DOHH2 (cell line): ENCODE data around the gene ZNF385C.

Source experiments
- H3F3A ChIP-seq: fragments of 200-600 bp; sonication (generic), shearing (Covaris generic); 2 replicates; pipeline ENCODE4 v1.6.0; 2016; ENCODE audit warnings: antibody characterized with exemption, mild to moderate bottlenecking; ENCODE audit not compliant: control insufficient read depth, insufficient read depth
- H3K27ac ChIP-seq: fragments of 200-600 bp; sonication (generic); 2 replicates; pipeline ENCODE4 v1.5.1; 2014; ENCODE audit warnings: low read depth, mild to moderate bottlenecking, low read length, moderate library complexity
- H3K27me3 ChIP-seq: fragments of 200-600 bp; sonication (generic); 2 replicates; pipeline ENCODE4 v1.6.1; 2014; ENCODE audit warnings: mild to moderate bottlenecking, low read length, mixed read lengths; ENCODE audit not compliant: control insufficient read depth
- H3K36me3 ChIP-seq: fragments of 200-600 bp; sonication (generic); 2 replicates; pipeline ENCODE4 v1.6.1; 2014; ENCODE audit warnings: mild to moderate bottlenecking, low read length, moderate library complexity, mixed read lengths; ENCODE audit not compliant: control insufficient read depth
- H3K4me1 ChIP-seq: fragments of 200-600 bp; sonication (generic); 2 replicates; pipeline ENCODE4 v1.6.1; 2014; ENCODE audit warnings: mild to moderate bottlenecking, low read length, mixed read lengths; ENCODE audit not compliant: control insufficient read depth
- H3K4me2 ChIP-seq: fragments of 200-600 bp; sonication (generic); 2 replicates; pipeline ENCODE4 v1.6.0; 2014; ENCODE audit warnings: mild to moderate bottlenecking, low read length, moderate library complexity
- H3K4me3 ChIP-seq: fragments of 200-600 bp; sonication (generic); 2 replicates; pipeline ENCODE4 v1.5.1; 2014; ENCODE audit warnings: mild to moderate bottlenecking, low read length, mixed read lengths
- H3K79me2 ChIP-seq: fragments of 200-600 bp; sonication (generic); 2 replicates; pipeline ENCODE4 v1.6.1; 2014; ENCODE audit warnings: mild to moderate bottlenecking, low read length, mixed read lengths; ENCODE audit not compliant: control insufficient read depth
- H3K9me2 ChIP-seq: fragments of 200-600 bp; sonication (generic); replicated peaks from 2 replicates; pipeline ENCODE4 v1.6.1; 2014; ENCODE audit warnings: mild to moderate bottlenecking, low read length, mixed read lengths; ENCODE audit not compliant: control insufficient read depth
- H3K9me3 ChIP-seq: fragments of 200-600 bp; sonication (generic); 2 replicates; pipeline ENCODE4 v1.6.1; 2014; ENCODE audit warnings: antibody characterized with exemption, low read length, mixed read lengths; ENCODE audit not compliant: control insufficient read depth, insufficient read depth
- H4K20me1 ChIP-seq: fragments of 200-600 bp; sonication (generic); 2 replicates; pipeline ENCODE4 v1.6.0; 2014; ENCODE audit warnings: low read depth, mild to moderate bottlenecking, antibody characterized with exemption, low read length, moderate library complexity; ENCODE audit not compliant: control insufficient read depth, insufficient read depth
- CTCF ChIP-seq: fragments of 200-600 bp; sonication (generic); IDR thresholded peaks from one replicate; pipeline ENCODE4 v1.5.1; 2014; ENCODE audit warnings: antibody characterized with exemption, mild to moderate bottlenecking, low read depth, low read length; ENCODE audit not compliant: poor library complexity, severe bottlenecking
- EZH2phosphoT487 ChIP-seq: fragments of 200-600 bp; sonication (generic); IDR thresholded peaks from 2 replicates; pipeline ENCODE4 v1.6.1; 2017; ENCODE audit warnings: borderline replicate concordance, mild to moderate bottlenecking, antibody characterized with exemption, low read length, moderate library complexity, mixed read lengths

The ZNF385C gene

GRCh38 chr17:42120161-42120769 is 22.0 kb upstream of the ZNF385C start:
- no peak overlapping the region for H3K27ac ChIP-seq
- peaks cover 50% of the 10 kb centered on the region for H3K36me3 ChIP-seq
- peak overlapping the region; percentile 90 for H3K4me2 ChIP-seq
- no peaks in the 10 kb centered on the region for H3K9me3 ChIP-seq
- peaks cover 2% of the 10 kb centered on the region for H3F3A ChIP-seq
- peaks cover 6% of the 10 kb centered on the region for H3K79me2 ChIP-seq
- no peaks in the 10 kb centered on the region for H3K27me3 ChIP-seq
- H3K4me3 ChIP-seq: peak overlapping the region; percentile 82
- TF ChIP-seq EZH2phosphoT487: no peak
- TF ChIP-seq CTCF: no peak
- H3K9me2 ChIP-seq: no peaks in the 10 kb centered on the region
- no peaks in the 10 kb centered on the region for H4K20me1 ChIP-seq
- H3K4me1 ChIP-seq: peaks cover 36% of the 10 kb centered on the region

GRCh38 chr17:42119301-42119700 is 21.0 kb upstream of the ZNF385C start:
- Histone ChIP-seq H3K4me2 (no peak overlapping the region), H3K27me3 (no peaks in the 10 kb centered on the region), H3K79me2 (peaks cover 6% of the 10 kb centered on the region), H3K36me3 (peaks cover 50% of the 10 kb centered on the region), H3K27ac (no peak overlapping the region), H3K9me3 (no peaks in the 10 kb centered on the region), H3K4me3 (no peak overlapping the region), H3F3A (no peaks in the 10 kb centered on the region; the same call in 1 of the 2 replicates), H4K20me1 (no peaks in the 10 kb centered on the region), H3K4me1 (peaks cover 37% of the 10 kb centered on the region), H3K9me2 (no peaks in the 10 kb centered on the region)
- TF ChIP-seq EZH2phosphoT487: no peak
- TF ChIP-seq CTCF: no peak

GRCh38 chr17:42118545-42118944 is 20.3 kb upstream of the ZNF385C start:
- Histone ChIP-seq H3K9me2 (no peaks in the 10 kb centered on the region), H3K4me3 (no peak overlapping the region), H3F3A (no peaks in the 10 kb centered on the region; the same call in 1 of the 2 replicates), H3K79me2 (peaks cover 6% of the 10 kb centered on the region), H4K20me1 (no peaks in the 10 kb centered on the region), H3K36me3 (peaks cover 54% of the 10 kb centered on the region), H3K4me2 (no peak overlapping the region), H3K9me3 (no peaks in the 10 kb centered on the region), H3K27ac (no peak overlapping the region), H3K27me3 (no peaks in the 10 kb centered on the region), H3K4me1 (peaks cover 39% of the 10 kb centered on the region)
- peak; percentile 76 for TF ChIP-seq CTCF
- no peak for TF ChIP-seq EZH2phosphoT487
